HepG2 (cell line): Measurements from ENCODE around the gene AGAP1. TPM values are rescaled to one million over a fixed set of nuclear protein-coding genes. Genes with fewer than 3 reads are reported as not detected.

Experiments
- ATAC-seq: fragments of 200-7000 bp; cut with Tn5 transposase; 3 replicates; pipeline ENCODE4 v1.9.1; 2020; ENCODE audit warnings: mild to moderate bottlenecking, moderate library complexity
- BruUV-seq: library from RNA; stranded (reverse); fragments of 400-500 nt; replicated peaks from 2 replicates; lab custom pipeline; 2021; lab: Mats Ljungman, UMichigan
- CTCF ChIA-PET: fragments of 300-600 bp; formaldehyde crosslinking; extraction: SDS; loops from one replicate; lab custom pipeline; 2021; ENCODE audit warnings: low total read pairs, inconsistent platforms, low intra/inter-chr PET ratio; lab: Yijun Ruan, JAX
- POLR2A ChIA-PET: fragments of 350-600 bp; sonication (Branson Sonifier 250); formaldehyde crosslinking; loops from one replicate; lab custom pipeline; 2020; ENCODE audit warnings: antibody characterized with exemption, inconsistent platforms; lab: Yijun Ruan, JAX
- DNase-seq: peaks from one replicate; pipeline ENCODE4 v3.0.0-alpha.2; 2015; ENCODE audit warnings: low spot score
- FAIRE-seq: peaks from 3 replicates; lab custom pipeline; 2011; peaks lifted over from hg19 to GRCh38; lab: Jason Lieb, UNC
- H2AFZ ChIP-seq: one replicate; pipeline ENCODE4 v1.6.1; 2011; ENCODE audit warnings: low read length, inconsistent platforms
- H3K27ac ChIP-seq: fragments of 300-600 bp; 3 replicates; pipeline ENCODE4 v1.8.0; 2011; ENCODE audit warnings: mixed run types, mild to moderate bottlenecking, mixed read lengths, low read length, inconsistent platforms; ENCODE audit not compliant: insufficient read depth; ENCODE audit errors: extremely low read length
- H3K27me3 ChIP-seq, 2 experiments: fragments of 200-600 bp in 1 of 2; 2 replicates in 1 of 2; 3 replicates in 1 of 2; pipeline versions ENCODE4 v1.6.0 to v1.8.0; 2011; ENCODE audit warnings: low read length in 2 of 2, mild to moderate bottlenecking in 2 of 2, moderate library complexity in 2 of 2, inconsistent platforms in 1 of 2; ENCODE audit not compliant: insufficient read depth in 2 of 2, control insufficient read depth in 1 of 2
- H3K36me3 ChIP-seq, 2 experiments: fragments of 200-600 bp in 1 of 2; replicated peaks in 1 of 2; 2 replicates in 1 of 2; 3 replicates in 1 of 2; pipeline versions ENCODE4 v1.5.1 to v1.8.0; 2011; ENCODE audit warnings: low read length in 2 of 2, inconsistent platforms in 1 of 2; ENCODE audit not compliant: insufficient read depth in 2 of 2, control insufficient read depth in 1 of 2
- H3K4me1 ChIP-seq: 2 replicates; pipeline ENCODE4 v1.5.1; 2012; ENCODE audit warnings: low read length, inconsistent platforms; ENCODE audit not compliant: insufficient read depth
- H3K4me2 ChIP-seq: 2 replicates; pipeline ENCODE4 v1.6.0; 2011; ENCODE audit warnings: low read depth, low read length, inconsistent platforms
- H3K4me3 ChIP-seq, 3 experiments: fragments of 200-600 bp in 1 of 3; sonication (generic), shearing (Covaris generic) in 1 of 3; replicated peaks in 1 of 3; 2 replicates each; pipeline ENCODE4 v1.5.1; 2011 to 2016; ENCODE audit warnings: low read length in 3 of 3, inconsistent platforms in 2 of 3, low read depth in 2 of 3, mild to moderate bottlenecking in 2 of 3, control low read depth in 1 of 3, mixed read lengths in 1 of 3; ENCODE audit not compliant: insufficient read depth in 1 of 3
- H3K79me2 ChIP-seq: one replicate; pipeline ENCODE4 v1.6.1; 2011; ENCODE audit warnings: low read length, inconsistent platforms; ENCODE audit not compliant: insufficient read depth
- H3K9ac ChIP-seq: 2 replicates; pipeline ENCODE4 v1.6.0; 2011; ENCODE audit warnings: mild to moderate bottlenecking, low read depth, low read length, inconsistent platforms; ENCODE audit not compliant: insufficient read depth
- H3K9me3 ChIP-seq: 2 replicates; pipeline ENCODE4 v1.5.1; 2012; ENCODE audit warnings: mild to moderate bottlenecking, low read length
- H4K20me1 ChIP-seq: 2 replicates; pipeline ENCODE4 v1.6.0; 2011; ENCODE audit warnings: inconsistent platforms, mild to moderate bottlenecking, low read length, moderate library complexity; ENCODE audit not compliant: insufficient read depth
- E2F1 ChIP-seq: sonication (generic); formaldehyde crosslinking; IDR thresholded peaks from 2 replicates; pipeline ENCODE4 v1.5.0; 2020; ENCODE audit warnings: missing genetic modification reagents
- EED ChIP-seq: sonication (generic); formaldehyde crosslinking; IDR thresholded peaks from 2 replicates; pipeline ENCODE4 v1.5.0; 2020; ENCODE audit warnings: mild to moderate bottlenecking, missing genetic modification reagents
- JUNB ChIP-seq: sonication (generic); formaldehyde crosslinking; IDR thresholded peaks from 2 replicates; pipeline ENCODE4 v1.8.0; 2022; ENCODE audit warnings: missing genetic modification reagents, mild to moderate bottlenecking, borderline replicate concordance
- POLR2AphosphoS2 ChIP-seq: IDR thresholded peaks from 2 replicates; pipeline ENCODE4 v1.6.1; 2011; ENCODE audit warnings: low read depth, low read length, improper control_type of control experiment
- SRSF9 ChIP-seq: fragments of 200-400 bp; formaldehyde crosslinking; IDR thresholded peaks from 2 replicates; pipeline ENCODE4 v1.6.1; 2018; ENCODE audit warnings: borderline replicate concordance, mild to moderate bottlenecking, low read depth, low read length; ENCODE audit not compliant: insufficient read depth, poor library complexity, severe bottlenecking
- ZBTB26 ChIP-seq: IDR thresholded peaks from 2 replicates; pipeline ENCODE4 v1.6.1; 2016; ENCODE audit warnings: missing compliant biosample characterization, missing genetic modification reagents, borderline replicate concordance
- ZNF235 ChIP-seq: sonication (generic); formaldehyde crosslinking; IDR thresholded peaks from 2 replicates; pipeline ENCODE4 v1.8.1; 2023; ENCODE audit warnings: mild to moderate bottlenecking, missing genetic modification reagents, borderline replicate concordance
- ZNF782 ChIP-seq: sonication (generic); formaldehyde crosslinking; IDR thresholded peaks from 2 replicates; pipeline ENCODE4 v1.4.0; 2020; ENCODE audit warnings: missing genetic modification reagents, mild to moderate bottlenecking, borderline replicate concordance
- ZNF839 ChIP-seq: sonication (generic); formaldehyde crosslinking; IDR thresholded peaks from 2 replicates; pipeline ENCODE4 v1.4.0; 2020; ENCODE audit warnings: missing genetic modification reagents, mild to moderate bottlenecking, borderline replicate concordance
- ZUFSP ChIP-seq: sonication (generic); formaldehyde crosslinking; IDR thresholded peaks from 2 replicates; pipeline ENCODE4 v1.9.0; 2021; ENCODE audit warnings: missing genetic modification reagents, mild to moderate bottlenecking, borderline replicate concordance
- WGBS: methylation state at CpG from one replicate; pipeline ENCODE4 v1.1.6; 2017; ENCODE audit warnings: low lambda C conversion rate; 5-methylcytosine and 5-hydroxymethylcytosine counted together
- in situ Hi-C: cut with HindIII; loops from 2 replicates; pipeline ENCODE4 v1.10.0; 2017; ENCODE audit warnings: low pct_unique_long_range_greater_than_20kb; ENCODE audit not compliant: extremely low pct_ligation_motif_present
- intact Hi-C: fragments of 100-400 bp; cut with micrococcal nuclease; formaldehyde crosslinking; loops from one replicate; pipeline ENCODE4 v1.10.0; 2022; ENCODE audit not compliant: unreplicated experiment
- polyA plus RNA-seq, 8 experiments: library from polyadenylated mRNA; depleted of rRNA in 3 of 8; stranded (reverse) in 7 of 8; unstranded in 1 of 8; fragments of >200 nt; fragmentation: Illumina TruSeq in 4 of 8; extraction: Trizol in 4 of 8; gene quantifications; 2 replicates each; pipeline versions ENCODE4 v1.2.1 to v1.2.3, GENCODE V29; 2011 to 2016; ENCODE audit warnings: low read depth in 4 of 8, missing spikeins in 1 of 8, mixed read lengths in 1 of 8; ENCODE audit not compliant: insufficient read depth in 1 of 8
- total RNA-seq, 5 experiments: library from RNA; depleted of rRNA; stranded (reverse); fragments of >200 nt; fragmentation: Illumina TruSeq; extraction: Trizol; gene quantifications; 2 replicates each; pipeline ENCODE4 v1.2.3, GENCODE V29; 2016; ENCODE audit warnings: low read depth in 1 of 5

AGAP1 gene
- total and polyA plus RNA-seq, 2 of the 13 experiments (the other 11 are each of a cell fraction or from before 2014, with no cell fraction given) = 21.2 to 32.7 TPM

GRCh38 chr2:235963853-235964577 lies 470.2 kb downstream of the AGAP1 start:
- ATAC-seq = no peak
- Histone ChIP-seq H3K36me3 (peaks cover 8 to 17% of the 10 kb centered on the region in 2 experiments; a peak in 4 of 5 replicates), H2AFZ (no peak overlapping the region), H4K20me1 (no peaks in the 10 kb centered on the region), H3K9ac (no peak overlapping the region), H3K79me2 (no peaks in the 10 kb centered on the region), H3K4me1 (no peaks in the 10 kb centered on the region), H3K9me3 (no peaks in the 10 kb centered on the region), H3K4me2 (no peak overlapping the region), H3K27me3 (no peaks in the 10 kb centered on the region), H3K27ac (no peak overlapping the region), H3K4me3 (no peak overlapping the region)
- 98% methylated on average over 17 of the region's 17 CpGs for WGBS
- intact Hi-C loops = loop anchor here (10.0 kb wide), 1 partner anchor 1971 kb away; no protein-coding TSS in a partner anchor
- FAIRE-seq = no peak
- no peak for TF ChIP-seq ZUFSP (CRISPR knock-in tag)
- no peak for TF ChIP-seq ZNF782 (CRISPR knock-in tag)
- TF ChIP-seq JUNB (CRISPR knock-in tag) = no peak
- no peak for TF ChIP-seq POLR2AphosphoS2
- TF ChIP-seq E2F1 (CRISPR knock-in tag) = no peak
- TF ChIP-seq ZBTB26 (CRISPR knock-in tag) = no peak
- no peak for TF ChIP-seq EED (CRISPR knock-in tag)
- no peak for TF ChIP-seq SRSF9
- no peak for TF ChIP-seq ZNF235 (CRISPR knock-in tag)
- TF ChIP-seq ZNF839 (CRISPR knock-in tag) = no peak
- ChIA-PET CTCF (no interaction called here), POLR2A (no interaction called here)
- in situ Hi-C loops = no loop called here
- BruUV-seq = no TSS peak
- no peak for DNase-seq
